ENCODE results near the gene GLYR1.

- TF ChIP-seq CTCF (IDR thresholded peaks at IDR 0.05) = no peak
- no peak for TF ChIP-seq EZH2phosphoT487 (IDR thresholded peaks at IDR 0.05)
- no peak for TF ChIP-seq EZH2 (IDR thresholded peaks at IDR 0.05)
Measured at GRCh38 chr16:4831616-4832015, 15.5 kb downstream of the GLYR1 start.
